Skin epidermis (tissue), 12 donors: ENCODE results near the gene GPM6B.

ENCODE experiments used
- H3K27ac ChIP-seq, 21 experiments: fragments of 200-600 bp; sonication (generic) in 11 of 21; one replicate each; pipeline ENCODE4 v1.5.0; 2020; ENCODE audit warnings: mild to moderate bottlenecking in 3 of 21, inconsistent platforms in 2 of 21, moderate library complexity in 2 of 21
- H3K4me3 ChIP-seq, 7 experiments: fragments of 200-600 bp; sonication (generic) in 2 of 7; one replicate each; pipeline ENCODE4 v1.5.0; 2020; ENCODE audit warnings: inconsistent platforms in 2 of 7, mild to moderate bottlenecking in 2 of 7, moderate library complexity in 1 of 7

GPM6B gene

DNA sequence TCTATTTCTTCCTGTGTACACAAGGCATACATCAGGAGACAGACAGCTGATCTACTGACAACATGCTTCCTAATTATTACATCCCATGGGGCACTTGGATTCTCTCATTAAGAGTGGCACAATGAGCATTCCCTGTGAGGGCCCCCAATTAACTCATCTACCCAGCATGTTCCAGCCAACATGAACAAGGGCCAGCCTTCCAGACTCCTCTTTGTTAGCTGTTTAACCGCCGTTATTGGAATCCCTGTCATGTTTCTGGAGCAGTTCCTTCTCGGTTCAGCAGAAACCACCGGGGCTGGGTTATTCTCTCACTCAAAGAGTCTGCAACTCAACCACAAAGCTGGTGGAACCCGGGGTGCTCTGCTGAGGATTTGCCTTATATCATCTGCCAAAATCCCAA lies 9.9 kb upstream of the GPM6B start:
- Histone ChIP-seq H3K27ac (no peak overlapping the region), H3K4me3 (no peak overlapping the region)

GRCh38 chrX:13825178-13825762 lies 8.4 kb upstream of the GPM6B start:
- Histone ChIP-seq H3K27ac (no peak overlapping the region), H3K4me3 (no peak overlapping the region)

- Histone ChIP-seq H3K27ac (no peak overlapping the region), H3K4me3 (no peak overlapping the region)
Observed at GRCh38 chrX:13824746-13825145, 7.9 kb upstream of the GPM6B start.

DNA sequence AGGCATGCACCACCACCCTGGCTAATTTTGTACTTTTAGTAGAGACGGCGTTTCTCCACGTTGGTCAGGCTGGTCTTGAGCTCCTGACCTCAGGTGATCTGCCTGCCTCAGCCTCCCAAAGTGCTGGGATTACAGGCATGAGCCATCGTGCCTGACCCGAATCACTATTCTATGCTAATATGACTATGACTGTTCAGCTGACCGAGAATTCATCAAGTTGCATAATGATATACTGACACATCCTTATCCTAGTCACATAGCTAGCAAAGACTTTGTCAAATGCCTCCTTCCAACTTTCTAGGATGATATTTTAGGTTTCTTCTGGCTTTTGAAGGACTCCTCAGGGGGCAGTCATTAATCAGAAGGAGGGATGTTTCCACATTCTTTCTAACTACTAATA lies 4.8 kb upstream of the GPM6B start:
- Histone ChIP-seq H3K27ac (no peak overlapping the region), H3K4me3 (no peak overlapping the region)

- no peak overlapping the region for H3K27ac ChIP-seq
- H3K4me3 ChIP-seq: no peak overlapping the region
Observed at GRCh38 chrX:13816176-13816575, 717 bp downstream of the GPM6B start.

DNA sequence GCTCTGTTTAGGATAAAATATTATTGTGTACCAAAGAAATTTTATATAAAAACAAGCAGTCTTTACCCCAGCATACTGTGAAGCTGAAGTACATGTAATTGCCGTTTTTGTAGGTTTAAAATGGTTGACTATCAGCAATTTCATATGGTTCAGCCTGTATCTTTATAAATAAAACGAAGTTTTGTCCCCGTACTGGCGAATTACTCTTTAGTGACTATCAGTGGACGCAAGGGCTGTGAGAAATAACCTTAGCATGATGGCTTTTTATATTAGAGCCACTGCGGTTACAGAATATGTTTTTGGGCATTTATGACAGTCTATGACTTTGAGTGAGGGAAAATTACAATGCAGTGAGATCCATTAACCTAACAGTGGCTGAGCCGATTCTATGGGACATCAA lies 1.2 kb downstream of the GPM6B start:
- no peak overlapping the region for H3K27ac ChIP-seq
- no peak overlapping the region for H3K4me3 ChIP-seq

DNA sequence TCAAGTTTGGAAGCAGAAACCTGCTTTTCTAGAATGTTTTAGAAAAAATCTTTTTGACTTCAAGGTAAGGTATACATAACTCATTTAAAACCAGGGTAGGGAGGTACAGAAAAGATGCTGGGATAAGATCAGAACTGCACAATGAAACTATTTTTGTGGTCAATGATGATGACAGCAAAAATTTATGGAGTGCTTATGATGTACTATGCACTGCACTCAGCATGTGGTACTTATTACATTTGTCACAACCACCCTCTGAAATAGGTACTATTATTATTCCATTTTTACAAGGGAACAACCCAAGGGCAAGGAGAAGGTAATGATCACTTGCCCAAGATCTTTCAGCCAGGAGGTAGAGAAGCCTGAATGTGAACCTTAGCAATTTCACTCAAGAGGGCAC lies 8.0 kb downstream of the GPM6B start:
- no peak overlapping the region for H3K27ac ChIP-seq
- H3K4me3 ChIP-seq: no peak overlapping the region

- no peak overlapping the region for H3K27ac ChIP-seq
- no peak overlapping the region for H3K4me3 ChIP-seq
Observed at GRCh38 chrX:13808293-13808692, 8.6 kb downstream of the GPM6B start.

DNA sequence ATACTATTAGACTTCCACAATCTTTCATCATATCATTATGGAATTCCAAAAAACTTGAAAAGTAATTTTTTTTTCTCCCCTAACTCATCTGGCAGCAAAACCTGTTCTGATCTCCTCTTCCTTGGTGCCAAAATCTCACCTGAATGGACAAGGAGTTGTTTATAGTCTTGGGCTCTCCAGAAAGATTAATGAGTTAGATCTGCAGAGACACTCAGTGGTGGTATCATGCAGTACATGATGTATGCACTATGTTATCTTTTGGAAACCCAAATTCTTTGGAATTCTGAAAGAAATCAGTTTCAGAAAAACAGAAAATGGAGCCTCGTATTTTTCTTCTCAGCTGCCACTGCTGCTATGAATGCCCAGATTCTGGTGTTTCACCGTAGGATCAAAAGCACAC lies 11.7 kb downstream of the GPM6B start:
- H3K27ac ChIP-seq: no peak overlapping the region
- no peak overlapping the region for H3K4me3 ChIP-seq

- Histone ChIP-seq H3K4me3 (no peak overlapping the region), H3K27ac (no peak overlapping the region)
Observed at GRCh38 chrX:13803116-13803515, 13.8 kb downstream of the GPM6B start.

GRCh38 chrX:13798184-13798583 lies 18.7 kb downstream of the GPM6B start:
- no peak overlapping the region for H3K4me3 ChIP-seq
- H3K27ac ChIP-seq: no peak overlapping the region

GRCh38 chrX:13797512-13797911 lies 19.4 kb downstream of the GPM6B start:
- no peak overlapping the region for H3K27ac ChIP-seq

DNA sequence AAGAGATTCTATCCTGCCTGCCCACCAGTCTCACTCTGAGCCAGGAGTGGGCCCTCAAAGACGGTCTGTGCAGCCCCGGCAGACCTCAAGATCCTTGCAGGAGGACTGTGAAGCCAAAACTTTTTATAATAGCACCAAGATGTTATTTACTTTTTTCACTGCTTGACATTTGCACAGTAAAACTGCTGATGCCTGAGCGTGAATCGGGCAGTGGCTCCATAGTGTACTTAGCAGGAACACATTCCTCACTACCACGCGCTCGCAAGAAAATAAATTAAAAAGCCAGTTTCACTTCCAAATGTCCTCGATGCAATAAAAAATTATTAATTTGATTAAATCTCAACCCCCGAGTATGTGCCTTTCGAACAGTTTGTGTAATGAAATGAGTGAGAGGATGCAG lies 22.5 kb downstream of the GPM6B start:
- Histone ChIP-seq H3K27ac (no peak overlapping the region), H3K4me3 (no peak overlapping the region)

More at GRCh38 chrX:13797512-13797911, 19.4 kb downstream of the GPM6B start:
- H3K4me3 ChIP-seq: no peak overlapping the region

- Histone ChIP-seq H3K27ac (no peak overlapping the region), H3K4me3 (no peak overlapping the region)
Observed at GRCh38 chrX:13793897-13794296, 23.0 kb downstream of the GPM6B start.

- no peak overlapping the region for H3K27ac ChIP-seq
- H3K4me3 ChIP-seq: no peak overlapping the region
Observed at GRCh38 chrX:13791559-13791958, 25.3 kb downstream of the GPM6B start.

GRCh38 chrX:13791145-13791544 lies 25.7 kb downstream of the GPM6B start:
- H3K4me3 ChIP-seq: no peak overlapping the region
- H3K27ac ChIP-seq: no peak overlapping the region

- H3K27ac ChIP-seq: no peak overlapping the region
Observed at GRCh38 chrX:13790206-13791131, 26.4 kb downstream of the GPM6B start.

GRCh38 chrX:13786048-13786447 lies 30.8 kb downstream of the GPM6B start:
- H3K4me3 ChIP-seq: no peak overlapping the region
- no peak overlapping the region for H3K27ac ChIP-seq

More at GRCh38 chrX:13790206-13791131, 26.4 kb downstream of the GPM6B start:
- H3K4me3 ChIP-seq: no peak overlapping the region

GRCh38 chrX:13780868-13781427 lies 35.9 kb downstream of the GPM6B start:
- no peak overlapping the region for H3K27ac ChIP-seq

DNA sequence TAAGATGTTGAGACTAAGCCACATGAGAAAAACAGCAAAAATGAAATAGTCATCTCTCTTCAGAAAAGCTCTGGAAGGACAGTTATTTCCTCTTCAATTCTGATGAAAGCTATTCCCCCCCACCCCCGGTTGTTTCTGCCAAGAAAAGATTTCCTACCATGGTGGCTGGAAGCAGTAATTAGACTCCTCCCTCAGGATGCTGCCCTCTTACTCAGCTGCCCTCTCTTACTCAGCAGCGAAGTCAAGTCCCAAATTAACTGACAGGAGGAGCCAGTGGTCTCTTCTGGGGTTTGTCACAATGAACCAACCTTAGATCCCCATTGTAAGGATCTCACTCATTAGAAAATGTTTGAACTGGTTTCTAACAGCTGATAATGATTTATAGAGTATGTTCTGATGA lies 38.0 kb downstream of the GPM6B start:
- Histone ChIP-seq H3K27ac (no peak overlapping the region), H3K4me3 (no peak overlapping the region)

More at GRCh38 chrX:13780868-13781427, 35.9 kb downstream of the GPM6B start:
- H3K4me3 ChIP-seq: no peak overlapping the region

- Histone ChIP-seq H3K27ac (no peak overlapping the region), H3K4me3 (no peak overlapping the region)
Observed at GRCh38 chrX:13776387-13776786, 40.5 kb downstream of the GPM6B start.
